NT2/D1 (cell line): ENCODE results near the gene CDC42.

ENCODE experiments used
- DNase-seq: peaks from one replicate; pipeline ENCODE4 v3.0.0-alpha.2; 2011; ENCODE audit warnings: low read depth, low spot score
- H3K27me3 ChIP-seq: 2 replicates; pipeline ENCODE4 v1.6.0; 2011; ENCODE audit warnings: mild to moderate bottlenecking; ENCODE audit not compliant: insufficient read length, insufficient read depth
- H3K36me3 ChIP-seq: 2 replicates; pipeline ENCODE4 v1.6.1; 2011; ENCODE audit warnings: mild to moderate bottlenecking, low read length, mixed read lengths; ENCODE audit not compliant: insufficient read depth, insufficient read length
- H3K4me1 ChIP-seq: 2 replicates; pipeline ENCODE4 v1.5.1; 2011; ENCODE audit not compliant: insufficient read depth, insufficient read length
- H3K4me3 ChIP-seq: 2 replicates; pipeline ENCODE4 v1.5.1; 2011; ENCODE audit warnings: low read depth; ENCODE audit not compliant: insufficient read length
- H3K9ac ChIP-seq: 2 replicates; pipeline ENCODE4 v1.6.0; 2011; ENCODE audit warnings: low read depth; ENCODE audit not compliant: insufficient read length
- H3K9me3 ChIP-seq: 2 replicates; pipeline ENCODE4 v1.5.1; 2011; ENCODE audit warnings: mild to moderate bottlenecking, low read length; ENCODE audit not compliant: insufficient read depth
- SUZ12 ChIP-seq: IDR thresholded peaks from 2 replicates; pipeline ENCODE4 v1.6.1; 2011; ENCODE audit not compliant: insufficient read length, insufficient read depth; ENCODE audit errors: extremely low read depth
- YY1 ChIP-seq: IDR thresholded peaks from 2 replicates; pipeline ENCODE4 v1.6.1; 2011; ENCODE audit not compliant: insufficient read length, insufficient read depth
- ZNF274 ChIP-seq: IDR thresholded peaks from 2 replicates; pipeline ENCODE4 v1.6.1; 2011; ENCODE audit warnings: mild to moderate bottlenecking, low read depth, low read length

Gene CDC42

GRCh38 chr1:22127248-22127647, 74.7 kb downstream of the CDC42 start:
- no peaks in the 10 kb centered on the region for H3K27me3 ChIP-seq
- H3K9ac ChIP-seq: no peak overlapping the region
- H3K4me3 ChIP-seq: no peak overlapping the region
- no peak for DNase-seq
- peaks cover 11% of the 10 kb centered on the region for H3K4me1 ChIP-seq
- H3K9me3 ChIP-seq: no peaks in the 10 kb centered on the region
- H3K36me3 ChIP-seq: peaks cover 4% of the 10 kb centered on the region
- TF ChIP-seq ZNF274 (no peak), YY1 (no peak), SUZ12 (no peak)

- H3K4me3 ChIP-seq: no peak overlapping the region
- no peaks in the 10 kb centered on the region for H3K9me3 ChIP-seq
- DNase-seq: no peak
- peaks cover 4% of the 10 kb centered on the region for H3K36me3 ChIP-seq
- peaks cover 6% of the 10 kb centered on the region for H3K4me1 ChIP-seq
- no peaks in the 10 kb centered on the region for H3K27me3 ChIP-seq
- TF ChIP-seq YY1 (no peak), ZNF274 (no peak), SUZ12 (no peak)
- H3K9ac ChIP-seq: no peak overlapping the region
These were observed 75.2 kb downstream of the CDC42 start for GRCh38 chr1:22127731-22128130.

- peaks cover 3% of the 10 kb centered on the region for H3K4me1 ChIP-seq
- no peaks in the 10 kb centered on the region for H3K9me3 ChIP-seq
- no peak for DNase-seq
- H3K36me3 ChIP-seq: peaks cover 4% of the 10 kb centered on the region
- H3K4me3 ChIP-seq: no peak overlapping the region
- H3K9ac ChIP-seq: no peak overlapping the region
- H3K27me3 ChIP-seq: no peaks in the 10 kb centered on the region
- no peak for TF ChIP-seq YY1
- TF ChIP-seq SUZ12: no peak
- TF ChIP-seq ZNF274: no peak
These were observed 75.9 kb downstream of the CDC42 start for GRCh38 chr1:22128392-22128791.

- Histone ChIP-seq H3K36me3 (peaks cover 4% of the 10 kb centered on the region), H3K9ac (no peak overlapping the region), H3K4me1 (peaks cover 6% of the 10 kb centered on the region), H3K4me3 (no peak overlapping the region), H3K9me3 (no peaks in the 10 kb centered on the region), H3K27me3 (peaks cover 6% of the 10 kb centered on the region)
- DNase-seq: no peak
- TF ChIP-seq ZNF274: no peak
- TF ChIP-seq YY1: no peak
- no peak for TF ChIP-seq SUZ12
These were observed 77.1 kb downstream of the CDC42 start for GRCh38 chr1:22129501-22130117.

- Histone ChIP-seq H3K9ac (no peak overlapping the region), H3K9me3 (no peaks in the 10 kb centered on the region), H3K4me3 (no peak overlapping the region), H3K4me1 (peaks cover 6% of the 10 kb centered on the region), H3K36me3 (peaks cover 4% of the 10 kb centered on the region), H3K27me3 (peaks cover 12% of the 10 kb centered on the region)
- DNase-seq: no peak
- no peak for TF ChIP-seq ZNF274
- TF ChIP-seq SUZ12: no peak
- no peak for TF ChIP-seq YY1
These were observed 78.6 kb downstream of the CDC42 start for GRCh38 chr1:22131062-22131461.

GRCh38 chr1:22131875-22132486, 79.5 kb downstream of the CDC42 start:
- Histone ChIP-seq H3K9me3 (no peaks in the 10 kb centered on the region), H3K27me3 (peaks cover 12% of the 10 kb centered on the region), H3K4me1 (peaks cover 9% of the 10 kb centered on the region), H3K36me3 (peaks cover 4% of the 10 kb centered on the region), H3K4me3 (no peak overlapping the region), H3K9ac (no peak overlapping the region)
- DNase-seq: no peak
- no peak for TF ChIP-seq YY1
- no peak for TF ChIP-seq SUZ12

- TF ChIP-seq YY1 (no peak), ZNF274 (no peak)
- no peak for DNase-seq
- no peaks in the 10 kb centered on the region for H3K9me3 ChIP-seq
- peaks cover 12% of the 10 kb centered on the region for H3K27me3 ChIP-seq
- H3K36me3 ChIP-seq: peaks cover 4% of the 10 kb centered on the region
- peaks cover 11% of the 10 kb centered on the region for H3K4me1 ChIP-seq
- no peak overlapping the region for H3K4me3 ChIP-seq
- H3K9ac ChIP-seq: no peak overlapping the region
These were observed 80.2 kb downstream of the CDC42 start for GRCh38 chr1:22132517-22133235.
